D721Med (cell line): ENCODE data around the gene TTLL6.
"Not testable (repeated sequence)": the region's sequence is repeated elsewhere in the genome, so short reads cannot be mapped to it uniquely, and the experiment has no call there.

Experiments
- DNase-seq: peaks from one replicate; pipeline ENCODE4 v3.0.0; 2011; ENCODE audit warnings: low spot score; ENCODE audit not compliant: insufficient read length
- FAIRE-seq: peaks from 2 replicates; lab custom pipeline; 2011; peaks lifted over from hg19 to GRCh38; lab: Jason Lieb, UNC
- TF ChIP-seq, protein P1 (sequence below): IDR thresholded peaks from 2 replicates; pipeline ENCODE4 v1.5.1; 2012; ENCODE audit warnings: mild to moderate bottlenecking, control low read depth; ENCODE audit not compliant: insufficient read depth; ENCODE audit errors: missing control alignments

The TTLL6 gene

DNA sequence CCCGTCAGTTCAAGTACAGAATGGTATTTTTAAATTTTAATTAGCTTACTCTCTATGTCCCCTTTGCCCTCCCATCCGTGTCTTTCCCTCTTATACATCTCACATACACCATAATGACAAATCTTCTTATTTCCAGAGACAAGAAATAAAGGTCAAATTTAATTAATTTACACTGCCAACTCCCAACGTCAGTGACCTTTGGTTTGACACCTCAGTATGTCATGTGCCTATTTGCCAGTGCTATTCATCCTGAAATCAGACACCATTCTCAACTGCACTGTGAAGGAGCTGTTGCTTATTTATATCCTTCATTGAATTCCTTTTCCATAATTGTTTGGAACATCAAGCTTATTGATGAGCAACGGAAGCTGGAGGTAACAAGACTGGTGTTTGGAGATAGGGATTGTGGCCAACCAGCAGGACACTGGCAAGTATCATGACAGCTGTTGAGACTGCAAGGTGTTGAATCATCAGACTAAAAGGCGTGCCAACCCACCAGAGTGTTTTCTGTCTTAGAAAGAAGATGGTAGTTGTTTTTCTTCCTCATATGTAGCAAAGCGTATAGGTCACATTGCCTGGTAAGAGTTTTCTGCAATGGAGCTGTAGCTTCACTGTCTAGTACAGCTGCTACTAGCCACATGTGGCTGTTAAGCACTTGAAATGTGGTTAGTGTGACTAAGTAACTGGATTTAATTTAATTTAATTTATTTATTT is 26.3 kb upstream of the TTLL6 start:
- DNase-seq (no peak), FAIRE-seq (no peak)
- TF ChIP-seq, protein P1, sequence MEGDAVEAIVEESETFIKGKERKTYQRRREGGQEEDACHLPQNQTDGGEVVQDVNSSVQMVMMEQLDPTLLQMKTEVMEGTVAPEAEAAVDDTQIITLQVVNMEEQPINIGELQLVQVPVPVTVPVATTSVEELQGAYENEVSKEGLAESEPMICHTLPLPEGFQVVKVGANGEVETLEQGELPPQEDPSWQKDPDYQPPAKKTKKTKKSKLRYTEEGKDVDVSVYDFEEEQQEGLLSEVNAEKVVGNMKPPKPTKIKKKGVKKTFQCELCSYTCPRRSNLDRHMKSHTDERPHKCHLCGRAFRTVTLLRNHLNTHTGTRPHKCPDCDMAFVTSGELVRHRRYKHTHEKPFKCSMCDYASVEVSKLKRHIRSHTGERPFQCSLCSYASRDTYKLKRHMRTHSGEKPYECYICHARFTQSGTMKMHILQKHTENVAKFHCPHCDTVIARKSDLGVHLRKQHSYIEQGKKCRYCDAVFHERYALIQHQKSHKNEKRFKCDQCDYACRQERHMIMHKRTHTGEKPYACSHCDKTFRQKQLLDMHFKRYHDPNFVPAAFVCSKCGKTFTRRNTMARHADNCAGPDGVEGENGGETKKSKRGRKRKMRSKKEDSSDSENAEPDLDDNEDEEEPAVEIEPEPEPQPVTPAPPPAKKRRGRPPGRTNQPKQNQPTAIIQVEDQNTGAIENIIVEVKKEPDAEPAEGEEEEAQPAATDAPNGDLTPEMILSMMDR: no peak

DNA sequence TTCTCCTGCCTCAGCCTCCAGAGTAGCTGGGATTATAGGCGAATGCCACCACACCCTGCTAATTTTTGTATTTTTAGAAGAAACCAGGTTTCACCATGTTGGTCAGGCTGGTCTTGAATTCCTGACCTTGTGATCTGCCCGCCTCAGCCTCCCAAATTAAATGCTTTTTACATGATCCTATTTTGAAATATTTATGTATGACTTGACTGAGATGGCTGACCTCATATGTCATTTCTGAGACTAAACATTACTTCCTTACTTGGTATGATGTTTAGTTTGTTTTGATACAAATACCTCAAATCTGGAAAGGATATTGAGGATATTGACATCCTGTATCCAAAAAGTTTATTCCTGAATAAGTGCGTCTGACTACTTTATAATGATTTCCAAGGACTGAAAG is 25.7 kb upstream of the TTLL6 start:
- no peak for FAIRE-seq
- no peak for DNase-seq
- TF ChIP-seq, protein P1: no peak

DNA sequence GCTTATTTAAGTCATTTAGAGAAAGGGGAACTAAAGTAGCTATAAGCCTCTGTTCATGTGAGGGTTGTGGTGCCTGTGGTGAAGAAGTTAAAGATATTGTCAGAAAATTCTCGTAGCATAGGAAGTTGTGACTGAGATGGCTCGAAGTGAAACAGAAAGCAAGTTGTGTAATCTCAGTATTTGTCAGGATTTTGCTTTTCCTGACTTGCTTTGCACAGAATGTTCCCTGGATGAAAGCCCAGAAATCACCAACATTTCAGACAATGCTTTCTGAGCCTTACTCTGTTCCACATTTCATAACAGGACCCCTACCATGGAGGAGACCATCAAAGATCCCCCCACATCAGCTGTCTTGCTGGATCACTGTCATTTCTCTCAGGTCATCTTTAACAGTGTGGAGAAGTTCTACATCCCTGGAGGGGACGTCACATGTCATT is 24.4 kb upstream of the TTLL6 start:
- no peak for FAIRE-seq
- TF ChIP-seq, protein P1: no peak
- DNase-seq: no peak

DNA sequence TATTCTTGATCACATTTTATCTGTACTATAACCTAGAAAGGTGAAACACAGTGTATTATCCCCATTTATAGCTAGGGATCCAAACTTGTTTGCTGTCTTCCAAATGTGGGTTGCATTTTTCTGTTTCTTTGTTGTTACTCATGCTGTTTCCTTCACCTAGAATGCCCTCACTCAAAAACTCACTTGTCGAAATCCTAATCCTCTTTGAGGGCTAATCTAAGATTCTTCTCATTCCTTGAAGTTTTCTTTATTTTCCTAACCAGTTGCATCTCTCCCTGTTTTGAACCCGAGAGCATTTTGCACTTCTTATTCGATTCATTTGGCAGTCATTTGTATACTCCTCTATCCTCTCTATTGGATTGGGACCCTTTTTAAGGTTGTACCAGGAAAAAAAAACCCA is 23.4 kb upstream of the TTLL6 start:
- DNase-seq: no peak
- TF ChIP-seq, protein P1: no peak
- no peak for FAIRE-seq

DNA sequence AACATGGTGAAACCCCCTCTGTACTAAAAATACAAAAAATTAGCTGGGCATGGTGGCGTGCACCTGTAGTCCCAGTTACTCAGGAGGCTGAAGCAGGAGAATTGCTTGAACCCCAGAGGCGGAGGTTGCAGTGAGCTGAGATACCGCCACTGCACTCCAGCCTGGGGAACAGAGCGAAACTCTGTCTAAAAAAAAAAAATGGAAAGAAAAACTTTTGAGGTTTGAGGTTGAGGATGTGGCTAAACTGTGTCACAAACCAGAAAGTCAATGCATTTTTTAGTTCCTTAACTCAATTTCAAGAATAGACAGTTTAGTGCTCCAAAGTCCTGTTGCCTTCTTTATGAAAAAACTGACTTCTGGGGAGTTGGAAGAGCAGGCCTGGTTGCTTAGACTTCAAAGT is 20.4 kb upstream of the TTLL6 start:
- not testable (repeated sequence) for DNase-seq, FAIRE-seq

DNA sequence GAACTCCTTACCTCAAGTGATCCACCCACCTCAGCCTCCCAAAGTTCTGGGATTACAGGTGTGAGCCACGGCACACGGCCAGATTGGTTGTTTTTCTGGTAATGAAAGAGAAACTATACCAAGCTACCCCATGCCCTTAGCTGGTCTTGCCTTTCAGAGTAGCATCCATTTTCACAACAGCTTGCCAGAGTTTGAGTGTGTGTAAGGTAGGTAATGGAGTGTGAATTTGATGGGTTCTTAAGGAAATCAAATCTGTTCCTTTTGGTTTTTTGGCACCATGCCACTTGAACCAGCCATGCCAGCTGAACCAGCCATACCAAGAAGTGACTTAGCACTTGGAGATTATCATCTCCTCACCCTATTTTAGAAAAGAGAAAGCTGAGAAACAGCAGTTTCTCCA is 18.9 kb upstream of the TTLL6 start:
- TF ChIP-seq, protein P1: no peak
- FAIRE-seq (no peak), DNase-seq (no peak)

DNA sequence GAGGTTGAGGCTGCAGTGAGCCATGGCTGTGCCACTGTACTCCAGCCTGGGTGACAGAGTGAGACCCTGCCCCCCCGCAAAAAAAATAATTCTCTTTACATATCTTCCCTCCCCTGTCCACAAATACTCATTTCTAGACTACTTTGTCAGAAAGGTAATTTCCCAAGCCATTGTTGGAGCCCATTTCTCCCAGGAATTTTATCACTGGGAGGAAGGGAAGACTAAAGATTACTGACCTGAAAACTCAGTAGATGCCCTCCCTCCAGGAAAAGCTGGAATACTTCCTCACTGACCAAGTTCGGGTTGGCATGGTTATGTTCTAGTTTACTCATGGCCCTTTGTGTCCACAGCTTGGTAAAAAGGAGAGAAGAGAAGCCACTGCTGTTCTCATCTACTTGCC is 17.9 kb upstream of the TTLL6 start:
- no peak for FAIRE-seq
- DNase-seq: no peak
- TF ChIP-seq, protein P1: no peak

DNA sequence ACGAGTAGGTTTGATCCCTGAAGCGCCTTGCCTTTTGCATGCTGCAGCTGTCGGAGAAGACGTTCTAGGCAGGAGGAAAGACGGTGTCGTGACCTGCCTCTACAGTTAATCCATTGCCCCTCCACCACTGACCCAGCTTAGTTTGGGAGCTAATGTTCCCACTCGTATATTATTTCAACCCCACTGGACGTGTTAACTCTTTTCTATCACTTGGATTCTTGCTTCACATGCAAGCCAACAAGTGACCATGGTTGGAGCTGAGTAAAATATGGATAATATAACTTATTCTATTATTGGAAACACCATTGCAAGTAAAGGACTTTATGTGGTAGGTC is 14.5 kb upstream of the TTLL6 start:
- TF ChIP-seq, protein P1: no peak
- no peak for FAIRE-seq
- DNase-seq: no peak
